ENCODE results near the gene TASP1. TPM values are rescaled to one million over a fixed set of nuclear protein-coding genes. Genes with fewer than 3 reads are reported as not detected.
A peak's percentile ranks its signal among the peaks of the same experiment; 100 is the strongest.
"Not testable (repeated sequence)": the region's sequence is repeated elsewhere in the genome, so short reads cannot be mapped to it uniquely, and the experiment has no call there.

Gene TASP1
- total RNA-seq, 2 experiments from 2014 or later: 9.9 to 10.7 TPM

GRCh38 chr20:13665709-13666395, 27.1 kb upstream of the TASP1 start:
- POLR2A ChIA-PET: no interaction called here
- Mint-ChIP-seq H3K27ac (no peak overlapping the region), H3K27me3 (peaks cover 2% of the 10 kb centered on the region), H3K36me3 (no peaks in the 10 kb centered on the region), H3K4me1 (no peaks in the 10 kb centered on the region), H3K9me3 (no peaks in the 10 kb centered on the region), H3K4me3 (no peak overlapping the region)
- DNase-seq (no peak), ATAC-seq (ENCODE audit: low read depth) (no peak)

DNA sequence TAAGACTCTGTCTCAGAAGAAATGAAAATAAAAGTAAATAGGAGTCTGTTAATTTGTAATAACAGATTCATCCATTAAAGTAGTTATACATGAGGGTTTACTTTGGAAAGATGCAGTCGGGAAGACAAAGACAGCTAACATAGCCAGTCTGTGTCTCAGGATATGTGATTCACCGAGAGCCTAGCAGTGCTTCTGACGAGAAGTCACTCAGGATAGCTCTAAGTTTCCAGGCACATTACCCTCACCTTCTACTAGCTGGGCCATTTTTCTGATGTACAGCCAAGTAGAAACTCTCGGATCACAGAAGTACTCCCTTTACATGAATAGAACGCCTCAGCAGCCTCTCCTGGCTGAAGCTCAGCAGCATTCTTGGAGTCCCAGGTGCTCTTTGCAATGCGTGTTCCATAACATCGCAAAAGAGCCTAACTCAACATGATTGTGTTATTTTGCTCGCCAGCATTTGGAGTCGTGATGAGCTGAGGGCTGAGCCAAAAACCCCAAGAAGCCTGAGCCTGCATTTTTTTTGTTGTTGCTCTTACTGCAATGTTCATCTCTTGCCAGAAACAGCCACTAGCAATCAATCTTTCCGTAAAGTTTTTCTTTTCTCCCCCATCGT, 22.4 kb upstream of the TASP1 start:
- Mint-ChIP-seq H3K36me3 (no peaks in the 10 kb centered on the region), H3K9me3 (no peaks in the 10 kb centered on the region), H3K4me1 (no peaks in the 10 kb centered on the region), H3K27me3 (no peaks in the 10 kb centered on the region), H3K4me3 (no peak overlapping the region), H3K27ac (no peak overlapping the region)
- POLR2A ChIA-PET: no interaction called here
- DNase-seq (no peak), ATAC-seq (ENCODE audit: low read depth) (no peak)

DNA sequence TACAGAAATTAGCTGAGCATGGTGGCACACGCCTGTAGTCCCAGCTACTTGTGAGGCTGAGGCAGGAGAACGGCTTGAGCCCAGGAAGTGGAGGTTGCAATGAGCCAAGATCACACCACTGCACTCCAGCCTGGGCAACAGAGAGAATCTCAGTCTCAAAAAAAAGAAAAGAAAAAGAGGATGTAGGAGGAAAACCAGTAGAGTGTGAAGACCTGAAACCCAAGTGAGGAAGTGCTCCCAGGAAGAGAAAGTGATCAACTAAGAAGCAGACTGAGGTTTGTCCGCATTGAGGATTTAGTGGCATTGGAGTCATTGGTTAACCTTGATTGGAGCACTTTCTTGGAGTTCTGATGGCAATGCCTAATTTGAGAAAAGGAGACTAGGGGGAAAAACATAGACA, 20.6 kb upstream of the TASP1 start:
- POLR2A ChIA-PET: no interaction called here
- Mint-ChIP-seq H3K9me3 (no peaks in the 10 kb centered on the region), H3K27ac (no peak overlapping the region), H3K27me3 (no peaks in the 10 kb centered on the region), H3K36me3 (no peaks in the 10 kb centered on the region), H3K4me3 (no peak overlapping the region), H3K4me1 (no peaks in the 10 kb centered on the region)
- DNase-seq (no peak), ATAC-seq (ENCODE audit: low read depth) (no peak)

DNA sequence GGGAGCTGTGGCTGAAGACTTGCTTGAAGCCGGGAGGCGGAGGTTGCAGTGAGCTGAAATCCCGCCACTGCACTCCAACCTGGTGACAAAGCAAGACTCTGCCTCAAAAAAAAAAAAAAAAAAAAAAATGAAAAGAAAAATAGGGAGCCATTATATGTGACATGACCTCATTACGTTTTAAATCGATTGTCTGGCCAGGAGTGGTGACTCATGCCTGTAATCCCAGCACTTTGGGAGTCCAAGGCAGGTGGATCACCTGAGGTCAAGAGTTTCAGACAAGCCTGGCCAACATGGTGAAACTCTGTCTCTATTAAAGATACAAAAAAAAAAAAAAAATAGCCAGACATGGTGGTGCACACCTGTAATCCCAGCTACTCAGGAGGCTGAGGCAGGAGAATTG, 19.3 kb upstream of the TASP1 start:
- ATAC-seq (ENCODE audit: low read depth); H3K4me3 Mint-ChIP-seq; DNase-seq; H3K36me3 Mint-ChIP-seq; H3K4me1 Mint-ChIP-seq; POLR2A ChIA-PET; H3K27me3 Mint-ChIP-seq; H3K27ac Mint-ChIP-seq; H3K9me3 Mint-ChIP-seq: not testable (repeated sequence)

DNA sequence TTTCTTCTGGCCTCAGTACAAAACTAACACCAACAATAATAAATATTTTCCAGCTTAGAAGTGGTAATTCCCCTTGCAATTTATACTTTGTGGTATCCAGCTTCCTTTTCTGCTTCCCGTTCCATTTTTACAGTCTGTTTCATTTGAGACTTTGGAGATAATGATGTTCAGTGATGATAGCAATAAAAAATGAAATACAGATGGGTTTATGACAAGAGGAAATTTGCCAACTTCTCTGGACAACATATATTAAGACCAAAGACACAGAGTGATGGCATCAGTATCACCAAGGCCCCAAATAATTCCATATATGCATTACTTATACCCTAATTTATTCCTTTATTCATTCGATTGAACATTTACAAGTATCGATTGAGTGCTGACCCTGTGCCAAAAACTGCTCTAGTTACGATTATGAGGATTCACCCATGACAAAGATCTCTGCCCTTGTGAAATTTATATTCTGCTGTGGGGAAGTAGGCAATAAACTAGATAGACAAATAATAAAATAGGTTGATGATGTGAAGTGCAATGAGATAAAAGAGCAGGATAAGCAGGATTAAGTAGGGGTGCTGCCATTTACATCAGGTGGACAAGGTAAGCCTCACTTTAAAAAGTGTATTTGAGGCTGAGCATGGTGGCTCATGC, 18.1 kb upstream of the TASP1 start:
- Mint-ChIP-seq H3K9me3 (no peaks in the 10 kb centered on the region), H3K27me3 (peaks cover 2% of the 10 kb centered on the region), H3K4me1 (no peaks in the 10 kb centered on the region), H3K27ac (no peak overlapping the region), H3K4me3 (no peak overlapping the region), H3K36me3 (no peaks in the 10 kb centered on the region)
- POLR2A ChIA-PET: interaction anchor here (0.6 kb wide), 1 partner anchor 115 kb away, joined by 3 read pairs; no protein-coding TSS in a partner anchor
- DNase-seq (no peak), ATAC-seq (ENCODE audit: low read depth) (no peak)

DNA sequence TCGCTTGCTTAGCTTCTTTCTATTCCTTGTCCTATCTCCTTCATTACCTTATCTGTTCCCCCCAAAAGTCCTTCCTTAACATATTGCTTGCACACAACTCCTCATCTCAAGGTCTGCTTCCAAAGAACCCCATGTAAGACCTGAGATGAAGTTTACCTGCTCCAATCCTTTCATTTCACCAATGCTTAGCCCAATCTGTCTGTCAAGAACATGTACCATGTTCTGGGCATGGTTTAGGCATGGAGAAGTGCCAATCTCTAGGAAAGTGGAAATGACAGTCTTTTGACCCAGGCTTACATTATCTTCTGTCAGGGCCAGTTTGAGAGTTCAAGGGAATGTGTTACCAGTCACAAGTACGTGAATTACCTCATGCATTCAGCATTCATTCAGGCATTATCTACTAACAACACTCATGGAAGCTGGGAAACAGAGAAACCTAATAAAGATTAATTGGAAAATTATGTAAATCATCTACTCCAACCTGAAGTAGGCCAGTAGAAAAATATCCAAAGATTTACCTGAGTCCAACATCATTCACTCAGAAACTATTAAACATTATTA, 15.8 kb upstream of the TASP1 start:
- Mint-ChIP-seq H3K4me1 (no peaks in the 10 kb centered on the region), H3K27ac (no peak overlapping the region), H3K36me3 (no peaks in the 10 kb centered on the region), H3K4me3 (no peak overlapping the region), H3K9me3 (no peaks in the 10 kb centered on the region), H3K27me3 (peaks cover 2% of the 10 kb centered on the region)
- no peak for DNase-seq
- POLR2A ChIA-PET: no interaction called here
- ATAC-seq (ENCODE audit: low read depth): no peak

DNA sequence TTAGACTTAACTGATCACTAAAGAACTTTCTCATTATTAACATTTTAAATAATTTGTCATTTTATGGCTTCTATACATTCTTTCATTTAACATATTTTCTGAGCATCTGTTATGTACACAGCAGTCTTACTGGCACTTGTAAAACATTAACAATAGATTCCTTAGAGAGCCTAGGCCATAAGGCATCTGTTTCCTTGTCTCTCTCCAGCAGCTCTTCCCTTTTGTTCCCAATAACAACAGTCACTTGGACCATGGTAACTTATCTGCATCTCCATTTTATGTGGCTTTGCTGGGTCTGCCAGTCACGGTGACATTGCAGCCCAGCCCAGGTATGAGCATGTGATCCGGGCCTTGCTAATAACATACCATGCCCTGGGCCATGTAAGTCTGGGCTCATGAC, 11.7 kb upstream of the TASP1 start:
- ATAC-seq (ENCODE audit: low read depth) (no peak), DNase-seq (no peak)
- peaks cover 2% of the 10 kb centered on the region for H3K27me3 Mint-ChIP-seq
- H3K4me1 Mint-ChIP-seq: no peaks in the 10 kb centered on the region
- H3K4me3 Mint-ChIP-seq: no peak overlapping the region
- H3K36me3 Mint-ChIP-seq: no peaks in the 10 kb centered on the region
- no peak overlapping the region for H3K27ac Mint-ChIP-seq
- POLR2A ChIA-PET: no interaction called here
- H3K9me3 Mint-ChIP-seq: no peaks in the 10 kb centered on the region

- POLR2A ChIA-PET: no interaction called here
- H3K4me1 Mint-ChIP-seq: no peaks in the 10 kb centered on the region
- H3K36me3 Mint-ChIP-seq: no peaks in the 10 kb centered on the region
- DNase-seq (no peak), ATAC-seq (ENCODE audit: low read depth) (no peak)
- H3K4me3 Mint-ChIP-seq: no peak overlapping the region
- no peak overlapping the region for H3K27ac Mint-ChIP-seq
- H3K9me3 Mint-ChIP-seq: no peaks in the 10 kb centered on the region
- H3K27me3 Mint-ChIP-seq: peaks cover 6% of the 10 kb centered on the region
These were observed 9.8 kb upstream of the TASP1 start for GRCh38 chr20:13648291-13649228.

DNA sequence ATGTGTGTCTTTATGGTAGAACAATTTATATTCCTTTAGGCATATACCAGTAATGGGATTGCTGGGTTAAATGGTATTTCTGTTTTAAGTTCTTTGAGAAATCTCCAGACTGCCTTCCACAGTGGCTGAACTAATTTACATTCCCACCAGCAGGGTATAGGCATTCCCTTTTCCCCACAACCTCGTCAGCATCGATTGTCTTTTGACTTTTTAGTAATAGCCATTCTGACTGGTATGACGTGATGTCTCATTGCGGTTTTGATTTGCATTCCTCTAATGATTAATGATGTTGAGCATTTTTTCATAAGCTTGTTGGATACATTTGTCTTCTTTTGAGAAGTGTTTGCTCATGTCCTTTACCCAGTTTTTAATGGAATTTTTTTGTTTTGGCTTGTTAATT, 5.3 kb upstream of the TASP1 start:
- H3K27ac Mint-ChIP-seq: no peak overlapping the region

DNA sequence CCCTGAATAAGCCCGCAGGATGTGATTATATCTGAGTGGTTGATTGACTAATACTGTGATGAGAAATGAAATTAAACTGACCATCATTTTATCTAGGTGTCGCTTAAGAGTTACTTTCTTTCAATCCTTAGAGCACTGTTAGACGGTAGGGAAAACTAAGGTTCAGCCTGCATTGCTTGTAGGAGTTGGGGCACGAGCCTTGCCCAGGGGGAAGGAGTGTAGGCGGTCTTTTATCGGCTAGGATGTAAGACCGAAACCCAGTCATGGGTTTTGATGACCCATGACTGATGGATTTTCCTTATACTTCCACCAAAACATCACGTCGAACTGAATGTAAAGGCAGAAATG, 392 bp upstream of the TASP1 start:
- peaks cover 5% of the 10 kb centered on the region for H3K36me3 Mint-ChIP-seq
- peaks cover 23% of the 10 kb centered on the region for H3K4me1 Mint-ChIP-seq
- H3K4me3 Mint-ChIP-seq: peak overlapping the region; percentile 89
- DNase-seq: no peak
- peaks cover 2% of the 10 kb centered on the region for H3K9me3 Mint-ChIP-seq
- H3K27me3 Mint-ChIP-seq: no peaks in the 10 kb centered on the region
- ATAC-seq (ENCODE audit: low read depth): no peak
- peak overlapping the region; percentile 78 for H3K27ac Mint-ChIP-seq
- POLR2A ChIA-PET: interaction anchor here (1.0 kb wide), 1 partner anchor 146 kb away, joined by 3 read pairs; the partner anchor contains the start of genes ESF1 and NDUFAF5

More for the DNA sequence above, 5.3 kb upstream of the TASP1 start:
- DNase-seq (no peak), ATAC-seq (ENCODE audit: low read depth) (no peak)
- H3K4me1 Mint-ChIP-seq: peaks cover 2% of the 10 kb centered on the region
- POLR2A ChIA-PET: no interaction called here
- H3K36me3 Mint-ChIP-seq: no peaks in the 10 kb centered on the region
- peaks cover 4% of the 10 kb centered on the region for H3K27me3 Mint-ChIP-seq
- no peak overlapping the region for H3K4me3 Mint-ChIP-seq
- no peaks in the 10 kb centered on the region for H3K9me3 Mint-ChIP-seq

DNA sequence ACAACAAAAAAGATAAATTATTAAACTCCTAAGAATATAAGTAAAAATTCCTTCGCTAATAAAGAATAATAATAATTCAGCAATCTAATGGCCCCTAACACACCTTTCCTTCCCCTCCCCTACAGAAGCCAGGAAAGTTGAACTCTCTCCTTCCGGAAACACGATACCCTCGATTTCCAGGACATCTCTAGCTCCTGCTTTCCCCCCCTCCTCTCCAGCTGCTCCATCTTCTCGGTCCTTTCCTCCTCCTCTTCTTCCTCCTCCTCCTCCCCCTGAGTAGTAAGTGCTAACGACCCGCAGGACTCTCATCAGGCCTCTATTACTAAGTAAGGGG, 603 bp downstream of the TASP1 start:
- no peak for ATAC-seq (ENCODE audit: low read depth)
- Mint-ChIP-seq H3K36me3 (peaks cover 5% of the 10 kb centered on the region), H3K4me1 (peaks cover 24% of the 10 kb centered on the region), H3K9me3 (peaks cover 2% of the 10 kb centered on the region), H3K4me3 (peak overlapping the region; percentile 89), H3K27me3 (no peaks in the 10 kb centered on the region), H3K27ac (peak overlapping the region; percentile 78)
- POLR2A ChIA-PET: no interaction called here
- no peak for DNase-seq

DNA sequence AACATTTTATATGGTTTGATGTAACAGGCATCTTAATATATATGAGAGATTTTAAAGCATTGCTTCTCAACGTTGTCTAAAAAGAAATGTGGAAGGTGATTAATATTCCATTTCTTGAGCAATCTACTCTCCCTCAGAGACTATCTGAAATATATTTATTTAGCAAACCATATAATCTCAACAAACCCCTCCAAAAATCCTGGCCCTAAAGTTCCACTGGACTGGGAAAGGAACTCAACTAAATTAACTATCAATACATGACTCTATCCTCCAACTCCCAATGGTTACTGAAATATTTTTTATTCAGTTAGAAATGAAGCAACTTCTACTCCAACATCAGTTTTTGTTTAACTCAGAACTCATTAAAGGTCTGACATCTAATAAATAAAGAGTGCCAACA, 6.3 kb downstream of the TASP1 start:
- no peak for ATAC-seq (ENCODE audit: low read depth)
- Mint-ChIP-seq H3K9me3 (peaks cover 2% of the 10 kb centered on the region), H3K27me3 (no peaks in the 10 kb centered on the region), H3K4me1 (peaks cover 17% of the 10 kb centered on the region), H3K4me3 (no peak overlapping the region), H3K36me3 (peaks cover 17% of the 10 kb centered on the region), H3K27ac (no peak overlapping the region)
- DNase-seq: no peak
- POLR2A ChIA-PET: no interaction called here

DNA sequence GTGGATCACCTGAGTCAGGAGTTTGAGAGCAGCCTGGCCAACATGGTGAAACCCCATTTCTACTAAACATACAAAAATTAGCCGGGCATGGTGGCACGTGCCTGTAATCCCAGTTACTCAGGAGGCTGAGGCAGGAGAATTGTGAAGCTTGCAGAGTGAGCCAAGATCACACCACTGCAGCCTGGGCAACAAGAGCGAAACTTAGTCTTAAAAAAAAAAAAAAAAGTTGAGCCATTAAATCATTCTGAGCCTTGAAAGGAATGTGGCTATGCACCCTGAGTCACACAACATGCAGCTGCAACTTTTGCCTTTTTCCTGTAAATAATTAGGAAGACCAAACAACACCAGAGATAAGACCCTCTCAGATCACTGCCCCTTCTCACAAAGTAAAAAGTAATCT, 11.2 kb downstream of the TASP1 start:
- H3K4me3 Mint-ChIP-seq; H3K27me3 Mint-ChIP-seq; H3K4me1 Mint-ChIP-seq; ATAC-seq (ENCODE audit: low read depth); H3K9me3 Mint-ChIP-seq; H3K27ac Mint-ChIP-seq; DNase-seq; POLR2A ChIA-PET: not testable (repeated sequence)
- peaks cover 14% of the 10 kb centered on the region for H3K36me3 Mint-ChIP-seq

All from activated naive CD8-positive, alpha-beta T cell treated with anti-CD3 and anti-CD28 coated beads, Interleukin-2, amount 10 ng/mL, durations not matched to agents 7 days and 5 days (primary cell).